ENCODE results near the gene HIKESHI.
"Not testable (repeated sequence)": the region's sequence is repeated elsewhere in the genome, so short reads cannot be mapped to it uniquely, and the experiment has no call there.

HIKESHI gene

DNA sequence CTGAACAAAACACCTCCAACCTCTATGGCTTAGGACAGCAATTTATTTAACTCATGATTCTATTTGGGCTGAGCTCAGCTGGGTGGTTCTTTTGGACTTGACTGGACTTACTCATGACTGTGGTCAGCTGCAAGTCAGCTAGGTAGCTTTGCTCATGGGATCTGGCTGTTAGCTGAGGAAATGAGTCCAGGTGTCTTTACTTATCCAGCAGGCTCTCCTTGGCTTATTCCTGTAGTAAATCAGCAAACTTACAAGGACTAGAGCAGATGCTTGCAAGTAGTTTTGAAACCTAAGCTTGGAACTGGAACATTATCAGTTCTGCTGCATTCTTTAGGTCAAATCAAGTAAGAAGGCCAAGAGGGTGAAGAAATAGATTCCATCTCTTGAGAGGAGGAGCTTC is 8.0 kb upstream of the HIKESHI start:
- no peak for DNase-seq

DNA sequence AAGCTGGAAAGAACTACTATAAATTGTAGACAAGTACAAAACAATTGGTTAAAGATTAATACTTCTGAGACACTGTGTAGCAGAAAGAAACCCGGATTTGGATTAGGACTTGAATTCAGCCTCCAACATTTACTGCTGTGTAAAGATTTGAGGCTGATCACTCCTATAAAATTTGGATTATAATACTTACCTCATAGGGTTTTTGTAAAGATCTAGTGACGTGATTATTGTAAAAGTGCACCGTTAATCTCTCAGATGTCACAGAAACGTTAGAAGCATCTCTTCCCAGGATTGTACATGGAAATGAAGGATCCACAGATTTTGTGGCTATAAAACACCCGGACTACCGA is 323 bp upstream of the HIKESHI start:
- no peak for DNase-seq

DNA sequence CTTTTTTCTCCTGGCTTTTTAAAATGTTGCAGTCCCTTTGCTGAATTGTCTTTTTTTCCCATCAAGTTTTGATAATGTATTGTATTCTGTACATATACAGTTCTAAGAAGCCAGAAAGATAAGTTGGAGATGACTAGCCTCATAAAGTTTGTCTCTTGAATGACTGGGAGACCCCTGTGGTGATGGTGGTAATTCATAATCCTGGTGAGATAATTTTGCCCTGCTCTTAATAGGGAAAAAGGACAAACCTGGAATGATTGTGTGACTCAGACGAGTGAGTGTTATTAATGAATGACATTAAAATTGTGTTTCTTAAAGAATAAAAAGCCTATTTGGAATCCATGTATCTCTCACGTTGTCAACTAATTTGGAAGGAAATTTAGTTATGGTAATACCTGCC is 1.2 kb downstream of the HIKESHI start:
- no peak for DNase-seq

DNA sequence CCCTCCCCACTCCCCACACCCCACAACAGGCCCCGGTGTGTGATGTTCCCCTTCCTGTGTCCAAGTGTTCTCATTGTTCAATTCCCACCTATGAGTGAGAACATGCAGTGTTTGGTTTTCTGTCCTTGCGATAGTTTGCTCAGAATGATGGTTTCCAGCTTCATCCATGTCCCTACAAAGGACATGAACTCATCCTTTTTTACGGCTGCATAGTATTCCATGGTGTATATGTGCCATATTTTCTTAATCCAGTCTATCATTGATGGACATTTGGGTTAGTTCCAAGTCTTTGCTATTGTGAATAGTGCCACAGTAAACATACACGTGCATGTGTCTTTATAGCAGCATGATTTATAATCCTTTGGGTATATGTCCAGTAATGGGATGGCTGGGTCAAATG is 6.7 kb downstream of the HIKESHI start:
- DNase-seq, result not testable (repeated sequence)

DNA sequence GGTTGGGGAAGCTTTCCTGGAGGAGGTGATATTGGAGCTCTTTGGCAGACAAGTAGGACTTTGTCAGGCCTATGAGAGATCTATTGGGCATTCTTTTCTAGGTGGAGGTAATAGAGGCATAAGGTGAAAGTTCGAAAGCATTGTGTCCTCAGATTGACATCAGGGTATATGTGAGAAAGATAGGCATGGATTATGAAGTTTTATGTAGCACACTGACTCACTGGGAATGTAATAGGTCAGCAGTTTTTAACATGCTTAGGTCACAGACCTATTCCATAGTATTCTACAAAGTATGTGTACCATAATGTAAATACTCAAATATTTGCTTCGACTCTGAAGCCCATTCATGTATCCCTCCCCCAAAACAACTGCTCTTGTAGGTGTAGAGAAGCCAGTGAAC is 11.8 kb downstream of the HIKESHI start:
- no peak for DNase-seq

DNA sequence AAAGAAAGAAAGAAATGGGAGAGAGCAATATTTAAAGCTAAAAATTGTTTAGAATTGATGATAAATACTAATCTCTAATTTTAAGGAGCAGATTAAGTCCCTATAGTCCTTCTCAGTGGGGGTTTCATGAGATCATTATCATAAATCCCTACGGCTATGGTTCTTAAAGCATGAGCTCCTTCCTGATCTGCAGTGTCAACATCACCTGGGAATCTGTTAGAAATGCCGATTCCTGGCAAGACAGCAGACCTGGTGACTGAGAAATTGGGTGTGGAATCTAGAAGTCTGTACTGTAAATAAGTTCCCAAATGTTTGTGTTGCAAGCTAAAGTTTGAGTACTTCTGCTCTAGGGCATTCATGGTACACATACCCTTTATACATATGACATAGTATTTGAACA is 12.6 kb downstream of the HIKESHI start:
- DNase-seq, result no peak

DNA sequence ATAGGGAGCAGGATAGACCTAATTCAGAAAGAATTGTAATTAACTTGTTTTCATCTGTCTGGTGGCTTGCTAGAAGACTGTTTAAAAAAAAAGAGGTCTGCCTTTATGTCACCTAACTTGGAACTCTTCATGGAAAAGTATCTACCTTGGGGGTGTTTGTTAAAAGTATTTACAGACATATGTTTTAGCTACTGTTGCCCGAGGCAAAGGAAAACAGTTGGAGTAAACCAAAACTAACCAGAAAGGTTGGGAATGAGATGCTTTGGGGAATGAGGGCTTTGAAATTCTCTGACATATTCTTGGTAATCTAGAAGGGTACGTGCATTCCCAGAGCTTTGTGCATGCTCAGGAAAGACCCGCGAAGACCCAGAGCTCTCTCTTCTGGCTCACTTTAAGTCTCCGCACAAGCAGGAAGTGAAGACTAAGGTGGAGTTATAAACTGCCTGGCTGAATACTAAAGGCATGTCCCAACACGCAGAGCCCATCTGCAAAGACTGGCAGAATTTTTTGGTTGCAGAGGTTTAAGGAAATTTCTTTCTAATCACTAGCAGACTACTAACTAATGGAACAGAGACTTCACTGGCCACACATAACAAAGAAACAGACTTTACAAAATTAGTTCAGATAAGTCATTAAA is 33.2 kb downstream of the HIKESHI start:
- no peak for DNase-seq

DNA sequence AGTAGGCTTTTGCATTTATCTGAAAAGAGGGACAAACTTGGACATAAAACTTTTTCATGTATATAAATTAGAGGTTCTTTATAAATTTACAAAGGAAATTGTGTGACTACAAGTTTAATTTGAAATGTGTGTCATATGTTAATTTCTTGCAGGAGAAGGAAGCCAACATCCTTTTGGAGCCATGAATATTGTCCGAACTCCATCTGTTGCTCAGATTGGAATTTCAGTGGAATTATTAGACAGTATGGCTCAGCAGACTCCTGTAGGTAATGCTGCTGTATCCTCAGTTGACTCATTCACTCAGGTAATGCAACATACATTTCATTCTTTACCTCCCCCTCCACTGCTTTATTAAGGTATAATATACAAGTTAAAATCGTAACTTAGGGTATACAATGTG is 35.2 kb downstream of the HIKESHI start:
- no peak for DNase-seq

DNA sequence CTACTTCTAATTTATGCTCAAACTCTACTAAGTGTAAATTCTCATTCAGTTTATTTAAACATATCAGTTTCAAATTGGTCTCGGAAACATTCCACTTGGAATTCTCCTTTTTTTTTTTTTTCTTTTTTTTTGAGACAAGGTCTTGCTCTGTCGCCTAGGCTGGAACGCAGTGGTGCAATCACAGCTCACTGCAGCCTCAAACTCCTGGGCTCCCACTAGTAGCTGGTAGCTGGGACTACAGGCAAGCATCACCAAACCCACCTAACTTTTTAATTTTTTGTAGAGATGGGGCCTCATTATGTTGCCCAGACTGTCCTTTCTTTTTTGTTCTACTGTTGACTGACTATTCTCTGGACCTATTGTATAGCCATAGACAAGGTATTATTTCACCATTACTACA is 39.3 kb downstream of the HIKESHI start:
- no peak for DNase-seq

DNA sequence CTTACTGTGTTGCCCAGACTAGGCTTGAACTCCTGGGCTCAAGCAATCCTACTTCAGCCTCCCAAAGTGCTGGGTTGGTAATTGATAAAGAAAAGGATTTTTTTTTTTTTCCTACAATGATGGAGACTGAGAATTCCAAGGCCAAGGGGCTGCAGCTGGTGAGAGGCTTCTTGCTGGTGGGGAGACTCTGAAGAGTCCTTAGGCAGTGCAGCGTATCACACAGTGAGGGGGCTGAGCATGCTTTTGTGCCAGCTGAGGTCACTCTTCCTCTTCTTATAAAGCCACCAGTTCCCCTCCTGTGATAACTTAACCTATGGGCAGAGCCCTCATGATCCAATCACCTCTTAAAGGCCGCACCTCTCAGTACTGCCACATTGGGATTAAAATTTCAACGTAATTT is 44.5 kb downstream of the HIKESHI start:
- no peak for DNase-seq

DNA sequence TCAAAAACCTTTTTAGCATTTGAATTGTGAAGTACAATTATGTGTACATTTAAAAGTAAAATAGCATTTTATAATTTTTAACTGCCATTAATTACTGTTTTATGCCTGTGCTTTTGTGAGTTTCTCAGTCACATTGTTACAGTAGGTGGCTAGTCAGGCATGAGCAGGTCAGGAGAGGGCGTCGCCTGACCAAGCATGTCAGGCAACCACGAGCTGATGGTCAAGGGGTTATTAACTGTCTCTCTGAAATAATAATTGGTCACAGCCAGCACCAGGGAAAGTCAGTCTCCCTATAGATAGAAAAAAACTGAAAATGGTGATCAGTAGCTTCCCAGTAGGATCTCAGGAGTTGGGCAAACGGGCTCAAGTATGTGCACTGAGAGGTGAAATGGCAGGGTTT is 53.2 kb downstream of the HIKESHI start:
- DNase-seq, result no peak

DNA sequence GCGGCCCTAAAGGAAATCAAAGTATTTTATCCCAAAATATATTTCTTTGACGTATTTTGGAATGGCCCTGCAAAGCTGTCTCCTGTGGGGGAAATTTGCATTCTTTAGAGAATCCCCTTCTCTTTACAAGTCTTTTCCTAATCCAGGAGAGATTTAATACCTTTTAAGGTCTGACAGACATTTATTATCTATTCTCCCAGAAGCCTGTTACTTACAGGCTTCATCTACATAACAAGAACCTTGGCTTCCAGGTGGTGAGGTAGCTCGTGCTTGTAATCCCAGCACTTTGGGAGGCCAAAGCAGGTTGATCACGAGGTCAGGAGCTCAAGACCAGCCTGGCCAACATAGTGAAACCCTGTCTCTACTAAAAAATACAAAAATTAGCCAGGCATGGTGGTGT is 55.4 kb downstream of the HIKESHI start:
- not testable (repeated sequence) for DNase-seq

DNA sequence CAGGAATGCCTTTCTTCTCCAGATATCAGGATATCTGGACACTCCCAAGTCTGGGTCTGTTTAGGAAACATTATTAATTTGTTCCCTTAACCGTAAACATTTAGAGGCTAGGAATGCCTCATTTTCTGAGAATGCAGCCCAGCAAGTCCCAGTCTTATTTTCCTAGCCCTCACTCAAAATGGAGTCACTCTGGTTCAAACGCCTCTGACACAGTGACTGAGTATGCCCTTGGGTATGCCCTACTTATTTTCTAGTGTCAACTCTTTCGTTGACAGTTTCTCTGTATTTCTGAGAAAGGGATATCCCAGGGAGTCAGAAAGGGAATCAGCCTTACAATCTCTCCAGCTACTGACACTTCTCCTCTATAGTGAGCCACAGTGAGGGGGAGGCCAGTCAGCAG is 56.7 kb downstream of the HIKESHI start:
- DNase-seq, result no peak

DNA sequence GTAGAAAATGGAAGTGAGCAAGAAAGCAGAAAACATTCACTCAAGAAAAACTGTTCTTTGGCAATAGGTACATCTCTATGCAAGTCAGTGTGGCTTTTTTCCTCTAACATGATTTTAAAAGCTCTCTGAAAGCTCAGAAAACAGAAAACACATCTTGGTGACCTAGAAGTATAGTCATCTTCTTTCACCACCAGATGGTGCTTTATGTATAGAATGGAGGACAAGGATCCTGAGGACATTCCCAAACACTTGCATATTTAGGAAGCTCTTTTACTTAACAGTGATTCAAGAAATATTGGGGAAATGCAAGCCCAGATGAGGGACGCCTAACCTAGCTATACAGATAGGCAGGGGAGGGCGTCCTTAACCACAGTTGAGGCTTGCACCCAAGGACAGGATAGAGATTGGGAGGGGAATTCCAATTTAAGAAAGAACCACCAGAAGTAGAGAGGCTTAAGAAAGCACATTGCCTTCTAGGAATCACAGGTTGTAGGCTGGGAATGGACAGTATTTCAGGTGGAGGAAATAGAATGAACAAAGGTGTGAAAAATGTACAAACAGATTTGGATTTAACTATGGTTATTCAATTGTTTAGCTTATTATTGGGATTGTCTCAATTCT is 58.8 kb downstream of the HIKESHI start:
- DNase-seq, result no peak

DNA sequence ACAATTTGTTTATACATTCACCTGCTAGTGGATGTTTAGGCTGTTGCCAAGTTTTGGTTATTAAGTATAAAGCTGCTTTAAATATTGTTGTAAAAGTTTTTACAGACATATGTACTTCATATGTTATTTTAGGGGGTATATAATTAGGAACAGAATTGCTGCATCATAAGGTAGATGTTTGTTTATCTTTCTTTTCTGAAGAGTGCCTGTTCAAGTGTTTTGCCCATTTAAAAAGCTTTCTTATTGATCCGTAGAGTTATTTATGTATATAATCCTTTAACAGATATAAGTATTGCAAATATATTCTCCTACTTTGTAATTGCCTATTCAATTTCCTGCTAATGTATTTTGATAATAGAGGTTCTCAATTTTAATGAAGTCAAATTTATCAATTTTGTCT is 61.4 kb downstream of the HIKESHI start:
- no peak for DNase-seq

DNA sequence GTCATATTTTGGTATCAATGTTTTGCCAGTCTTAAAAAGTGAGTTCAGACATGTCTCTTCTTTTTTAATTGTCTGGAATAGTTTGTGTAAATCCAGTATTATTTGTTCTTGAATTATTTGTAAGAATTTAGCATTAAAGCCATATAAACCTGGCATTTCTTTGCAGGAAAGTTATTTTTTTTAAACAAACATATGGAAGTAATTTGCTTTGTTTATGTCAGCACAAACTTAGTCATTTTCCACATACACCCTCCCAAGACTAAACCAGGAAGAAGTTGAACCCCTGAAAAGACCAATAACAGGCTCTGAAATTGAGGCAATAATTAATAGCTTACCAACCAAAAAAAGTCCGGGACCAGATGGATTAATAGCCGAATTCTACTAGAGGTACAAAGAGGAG is 63.5 kb downstream of the HIKESHI start:
- DNase-seq, result no peak

DNA sequence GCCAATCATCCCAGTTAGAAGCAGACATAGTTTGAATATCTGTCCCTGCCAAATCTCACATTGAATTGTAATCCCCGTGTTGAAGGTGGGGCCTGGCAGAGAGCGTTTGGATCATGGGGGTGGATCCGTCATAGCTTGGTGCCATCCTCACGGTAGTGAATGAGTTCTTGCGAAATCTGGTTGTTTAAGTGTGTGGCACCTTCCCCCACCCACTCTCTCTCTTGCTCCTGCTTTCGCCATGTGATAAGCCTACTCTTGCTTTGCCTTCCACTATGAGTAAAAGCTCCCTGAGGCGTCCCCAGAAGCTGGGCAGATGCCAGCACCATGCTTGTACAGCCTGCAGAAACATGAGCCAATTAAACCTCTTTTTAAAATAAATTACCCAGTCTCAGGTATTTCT is 67.6 kb downstream of the HIKESHI start:
- no peak for DNase-seq

DNA sequence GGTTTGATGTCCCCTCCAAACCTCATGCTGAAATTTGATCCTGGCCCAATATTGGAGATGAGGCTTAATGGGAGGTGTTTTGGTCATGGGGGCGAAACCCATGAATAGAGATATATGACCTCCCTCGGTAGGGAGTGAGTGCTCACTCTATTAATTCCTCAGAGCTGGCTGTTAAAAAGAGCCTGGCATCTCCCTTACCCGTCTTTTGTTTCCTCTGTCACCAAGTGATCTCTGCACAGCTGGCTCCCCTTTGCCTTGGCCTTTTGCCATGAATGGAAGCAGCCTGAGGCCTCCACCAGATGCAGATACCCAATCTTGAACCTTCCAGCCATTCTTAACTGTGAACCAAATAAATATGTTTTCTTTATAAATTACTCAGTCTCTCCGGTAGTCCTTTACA is 68.1 kb downstream of the HIKESHI start:
- no peak for DNase-seq

DNA sequence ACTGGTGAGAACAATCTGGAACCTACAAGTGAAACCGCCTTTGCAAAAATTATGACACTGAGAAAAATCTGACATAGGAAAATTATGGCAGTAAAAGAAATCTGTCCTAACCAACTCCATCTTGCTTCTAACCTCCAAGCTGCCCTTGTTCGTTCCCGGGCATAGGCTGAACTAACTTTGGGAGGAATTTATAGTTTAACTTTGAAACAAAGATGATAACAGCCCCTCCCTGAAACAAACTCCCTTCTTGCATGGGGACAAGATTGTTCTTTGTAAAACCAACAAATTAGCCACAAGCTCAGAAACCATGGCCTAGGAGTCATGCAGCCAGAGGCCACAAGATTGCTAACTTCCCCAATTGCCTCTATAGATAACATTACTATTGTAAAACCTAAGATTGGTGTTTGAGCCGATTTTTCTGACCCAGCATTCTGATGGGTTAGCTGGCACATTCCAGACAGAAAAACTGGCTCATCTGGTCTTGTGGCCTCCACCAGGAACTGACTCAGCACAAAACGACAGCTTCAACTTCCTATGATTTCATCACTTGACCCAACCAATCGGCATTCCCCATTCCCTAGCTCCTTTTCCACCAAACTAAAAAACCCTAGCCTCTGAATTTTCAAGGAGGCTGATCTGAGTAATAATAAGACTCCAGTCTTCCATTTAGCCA is 69.0 kb downstream of the HIKESHI start:
- peak; percentile 26 for DNase-seq

DNA sequence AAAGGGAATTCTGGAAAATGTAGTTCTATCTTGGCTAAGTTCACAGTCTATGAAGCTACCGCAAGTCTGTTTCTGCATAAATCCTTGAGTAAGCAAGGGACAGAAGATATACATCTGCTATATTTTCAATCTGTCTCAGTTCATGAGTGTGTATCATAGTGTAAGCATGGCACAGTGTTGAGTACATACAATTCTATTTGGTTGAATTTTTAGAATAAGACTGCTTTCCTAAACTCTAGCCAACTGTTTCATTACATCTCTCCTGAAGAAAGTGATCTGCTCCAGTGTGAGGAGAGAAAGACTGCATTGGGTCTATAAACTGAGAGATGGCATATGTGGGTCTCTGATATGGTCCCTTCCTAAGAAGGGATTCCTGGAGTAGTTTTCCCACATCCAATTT is 70.0 kb downstream of the HIKESHI start:
- DNase-seq, result no peak

DNA sequence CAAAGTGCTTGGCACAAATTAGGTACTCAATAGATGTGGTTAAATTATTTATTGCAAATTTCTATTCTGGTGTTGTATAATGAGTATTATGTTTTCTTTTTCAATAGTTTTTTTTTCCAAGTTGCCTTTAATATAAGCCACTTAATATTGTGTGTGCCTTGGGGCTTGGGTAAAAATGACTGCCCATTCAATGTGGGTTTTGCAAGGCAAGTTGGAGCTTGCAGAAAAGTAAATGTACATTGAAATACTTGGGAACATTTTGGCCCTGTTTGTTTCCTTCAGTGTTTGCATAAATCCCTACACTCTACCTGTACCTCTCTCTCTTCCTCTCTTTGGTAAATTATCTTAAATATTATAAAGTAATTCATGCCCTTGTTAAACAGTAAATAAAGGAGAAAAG is 70.5 kb downstream of the HIKESHI start:
- no peak for DNase-seq

DNA sequence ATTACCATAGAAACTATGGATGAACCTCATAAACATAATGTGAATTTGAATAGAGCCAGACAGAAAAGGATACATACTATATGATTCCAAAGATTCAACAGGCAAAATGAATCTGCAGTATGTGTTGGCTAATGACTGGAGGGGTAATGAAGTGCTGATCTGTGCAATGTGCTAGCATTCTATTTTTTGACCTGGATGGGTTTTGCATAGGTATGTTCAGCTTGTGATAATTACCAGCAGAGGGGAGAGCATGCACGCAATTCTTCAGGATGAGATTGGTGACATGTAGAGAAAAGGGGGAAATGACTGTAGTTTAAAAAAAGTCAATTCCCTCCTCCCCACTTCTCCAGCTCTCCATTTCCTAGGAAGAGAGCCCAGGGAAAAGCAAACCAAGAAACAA is 72.0 kb downstream of the HIKESHI start:
- no peak for DNase-seq

DNA sequence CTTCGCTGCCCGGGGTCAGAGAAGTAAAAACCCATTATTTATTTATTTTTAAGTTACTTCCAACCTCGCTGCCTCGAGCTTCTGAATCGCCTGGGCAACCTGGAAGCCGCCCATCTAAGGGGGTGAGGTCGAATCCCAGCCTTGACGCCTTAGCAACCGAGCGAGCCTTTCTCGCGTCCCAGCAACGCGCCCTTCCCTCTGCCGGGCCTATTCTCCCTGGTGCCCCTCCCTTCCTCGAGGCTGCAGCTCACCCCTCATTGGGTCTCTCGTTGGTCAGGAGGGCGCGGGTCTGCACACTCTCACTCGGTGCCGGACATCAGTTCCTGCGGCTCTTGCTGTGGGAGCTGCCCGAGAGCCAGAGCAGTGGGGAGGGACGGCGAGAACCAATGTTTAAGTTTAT is 72.5 kb downstream of the HIKESHI start, which contains the start of gene CCDC81:
TSS of gene CCDC81 (plus strand) at position 302 of the 400 bp plus-strand sequence. CDS start 277 bp downstream, outside the sequence.
- no peak for DNase-seq

DNA sequence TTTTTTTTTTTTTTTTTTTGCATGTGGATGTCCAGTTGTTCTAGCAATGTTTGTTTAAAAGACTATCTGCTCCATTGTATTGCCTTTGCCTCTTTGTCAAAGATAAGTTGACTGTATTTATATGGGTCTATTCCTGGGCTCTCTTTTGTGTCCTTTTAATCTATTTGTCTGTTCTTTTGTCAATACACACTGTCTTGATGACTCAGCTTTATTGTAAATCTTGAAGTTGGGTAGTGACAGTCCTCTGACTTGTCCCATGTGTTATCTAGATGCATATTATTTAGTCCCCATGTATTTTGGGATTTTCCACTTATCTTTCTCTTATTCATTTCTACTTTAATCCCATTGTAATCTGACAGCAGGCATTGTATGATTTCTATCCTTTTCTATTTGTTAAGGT is 75.9 kb downstream of the HIKESHI start:
- no peak for DNase-seq

All from hematopoietic multipotent progenitor cell treated with erythropoietin and hydrocortisone succinate and interleukin-3 and kit ligand, for 8 days (in vitro differentiated cells).